ENCODE results near the gene TP73.
"Not testable (repeated sequence)": the region's sequence is repeated elsewhere in the genome, so short reads cannot be mapped to it uniquely, and the experiment has no call there.

GRCh38 chr1:3748316-3748900 lies 96.1 kb downstream of the TP73 start:
- TF ChIP-seq CTCF (IDR thresholded peaks at IDR 0.05); EZH2 (IDR thresholded peaks at IDR 0.05; ENCODE audit: borderline replicate concordance, insufficient read depth, low read depth, low read length, poor library complexity, severe bottlenecking): not testable (repeated sequence)

Measured in B cell (primary cell).